AG08396 (cell line): ENCODE results near the gene LRRC45.
A peak's percentile ranks its signal among the peaks of the same experiment; 100 is the strongest.

ENCODE experiments used
- DNase-seq: peaks from one replicate; pipeline ENCODE4 v3.0.0; 2012; ENCODE audit warnings: low spot score, mixed read lengths

The LRRC45 gene

GRCh38 chr17:82007495-82008257 lies 15.4 kb upstream of the LRRC45 start:
- no peak for DNase-seq

GRCh38 chr17:82008258-82008940 lies 14.7 kb upstream of the LRRC45 start:
- DNase-seq, result no peak

DNA sequence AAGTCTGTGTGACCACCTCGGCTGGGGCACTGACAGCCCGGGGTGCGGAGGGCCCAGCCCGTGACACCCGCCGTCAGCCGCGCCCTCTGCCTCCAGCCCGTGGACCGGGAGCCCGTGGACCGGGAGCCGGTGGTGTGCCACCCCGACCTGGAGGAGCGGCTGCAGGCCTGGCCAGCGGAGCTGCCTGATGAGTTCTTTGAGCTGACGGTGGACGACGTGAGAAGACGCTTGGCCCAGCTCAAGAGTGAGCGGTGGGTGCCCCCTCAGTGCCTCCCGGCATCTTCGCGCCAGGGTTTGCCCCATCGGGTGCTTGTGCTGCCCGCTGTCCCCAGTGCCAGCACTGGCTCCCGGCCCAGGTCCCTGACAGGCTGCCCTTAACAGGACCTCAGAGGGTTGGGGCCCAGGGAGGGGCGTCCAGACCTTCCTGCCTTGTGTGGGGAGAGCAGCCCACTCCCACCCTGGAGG lies 14.1 kb upstream of the LRRC45 start:
- DNase-seq, result no peak

- no peak for DNase-seq
Measured at GRCh38 chr17:82009413-82009812, 13.7 kb upstream of the LRRC45 start.

GRCh38 chr17:82010575-82011525 lies 12.3 kb upstream of the LRRC45 start:
- DNase-seq, result no peak

- no peak for DNase-seq
Measured at GRCh38 chr17:82011617-82012187, 11.4 kb upstream of the LRRC45 start.

- DNase-seq, result no peak
Measured at GRCh38 chr17:82012261-82012639, 10.9 kb upstream of the LRRC45 start.

DNA sequence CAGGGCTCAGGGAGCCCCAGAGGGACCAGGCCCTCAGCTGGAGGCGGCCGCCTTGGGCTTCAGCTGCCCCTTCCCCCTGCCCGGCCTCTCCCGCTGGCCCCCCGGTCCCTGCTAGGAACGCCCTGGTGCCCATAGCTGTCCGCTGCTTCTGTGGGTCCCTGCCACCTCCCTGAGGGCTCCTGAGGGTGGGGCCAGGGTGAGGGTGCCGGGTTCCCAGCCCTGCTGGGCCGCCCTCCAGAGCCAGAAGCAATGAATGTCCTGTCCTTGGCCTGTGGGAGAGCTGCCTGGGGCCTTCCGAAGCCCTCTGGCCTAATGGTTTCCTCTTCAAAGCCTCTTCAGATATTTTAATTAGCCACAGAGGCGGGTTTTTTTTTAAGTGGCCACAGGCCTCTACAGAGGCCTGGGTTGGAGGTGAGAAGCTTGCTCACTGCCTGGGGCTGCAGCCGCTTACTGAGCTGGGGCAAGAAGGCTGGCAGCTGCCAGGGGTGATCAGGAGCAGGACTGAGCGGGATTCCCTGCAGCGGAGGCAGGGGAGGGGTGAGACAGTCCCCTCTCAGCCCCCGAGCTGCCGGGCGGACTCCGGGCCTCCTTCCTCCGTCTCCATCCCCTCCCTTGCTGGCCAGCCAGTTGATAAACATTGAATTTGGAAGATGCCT lies 10.3 kb upstream of the LRRC45 start:
- no peak for DNase-seq

DNA sequence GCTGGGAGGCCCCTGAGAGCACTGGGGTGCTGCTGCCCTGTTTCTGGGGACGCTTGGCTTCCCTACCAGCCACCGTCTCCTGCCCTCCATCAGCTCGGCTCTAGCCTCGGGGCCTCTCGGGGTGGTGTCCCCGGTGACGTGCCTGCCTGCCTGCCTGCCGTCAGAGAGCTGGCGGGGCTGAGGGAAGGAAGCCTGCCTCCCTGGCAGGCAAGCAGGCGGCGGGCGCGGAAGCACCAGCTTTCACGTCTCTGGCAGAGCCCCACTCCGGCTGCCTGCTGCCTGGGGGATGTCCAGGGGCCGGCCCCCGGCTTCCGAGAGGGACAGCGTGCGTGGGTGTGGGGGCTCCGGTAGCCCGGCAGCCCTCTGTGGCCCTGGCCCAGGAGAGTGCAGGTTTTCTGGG lies 9.8 kb upstream of the LRRC45 start:
- DNase-seq, result peak; percentile 75

GRCh38 chr17:82013772-82014321 lies 9.3 kb upstream of the LRRC45 start:
- no peak for DNase-seq

- no peak for DNase-seq
Measured at GRCh38 chr17:82014432-82014831, 8.7 kb upstream of the LRRC45 start.

GRCh38 chr17:82014971-82015310 lies 8.2 kb upstream of the LRRC45 start:
- no peak for DNase-seq

- DNase-seq, result no peak
Measured at GRCh38 chr17:82015311-82015971, 7.7 kb upstream of the LRRC45 start.

DNA sequence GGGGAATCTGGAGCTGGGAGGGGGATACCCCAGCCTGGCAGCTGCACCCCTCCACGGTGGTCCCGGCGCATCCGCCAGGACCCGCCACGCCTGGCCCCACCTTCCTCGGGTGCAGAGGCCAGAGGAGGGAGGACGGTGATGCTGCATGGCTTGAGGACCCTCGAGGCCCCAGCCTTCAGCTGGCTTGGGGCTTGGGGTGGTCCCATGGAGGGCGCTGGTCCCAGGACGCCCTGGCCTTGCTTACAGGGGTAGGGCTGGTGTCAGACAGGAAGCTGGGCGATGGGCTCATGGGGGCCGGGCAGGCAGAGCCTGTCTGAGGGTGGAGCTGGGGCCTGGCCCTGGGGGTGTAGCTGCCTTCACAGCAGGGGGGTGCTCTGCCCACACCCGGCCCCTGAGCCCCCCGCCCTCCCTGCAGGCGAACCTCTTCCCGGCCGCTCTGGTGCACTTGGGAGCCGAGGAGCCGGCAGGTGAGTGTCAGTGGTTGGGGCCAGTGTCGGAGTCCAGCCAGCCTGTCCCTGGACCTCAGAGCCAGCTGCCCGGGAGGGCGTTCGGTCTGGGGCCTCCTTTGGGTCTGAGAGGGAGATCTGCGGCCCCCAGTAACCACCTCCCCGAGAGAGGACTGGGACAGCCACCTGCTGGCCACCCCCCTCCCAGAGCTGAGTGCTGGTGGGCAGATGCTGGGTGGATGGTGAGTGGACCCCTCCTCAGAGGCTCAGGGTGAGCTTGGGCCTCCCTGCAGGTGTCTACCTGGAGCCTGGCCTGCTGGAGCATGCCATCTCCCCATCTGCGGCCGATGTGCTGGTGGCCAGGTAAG lies 6.8 kb upstream of the LRRC45 start:
- DNase-seq, result no peak

DNA sequence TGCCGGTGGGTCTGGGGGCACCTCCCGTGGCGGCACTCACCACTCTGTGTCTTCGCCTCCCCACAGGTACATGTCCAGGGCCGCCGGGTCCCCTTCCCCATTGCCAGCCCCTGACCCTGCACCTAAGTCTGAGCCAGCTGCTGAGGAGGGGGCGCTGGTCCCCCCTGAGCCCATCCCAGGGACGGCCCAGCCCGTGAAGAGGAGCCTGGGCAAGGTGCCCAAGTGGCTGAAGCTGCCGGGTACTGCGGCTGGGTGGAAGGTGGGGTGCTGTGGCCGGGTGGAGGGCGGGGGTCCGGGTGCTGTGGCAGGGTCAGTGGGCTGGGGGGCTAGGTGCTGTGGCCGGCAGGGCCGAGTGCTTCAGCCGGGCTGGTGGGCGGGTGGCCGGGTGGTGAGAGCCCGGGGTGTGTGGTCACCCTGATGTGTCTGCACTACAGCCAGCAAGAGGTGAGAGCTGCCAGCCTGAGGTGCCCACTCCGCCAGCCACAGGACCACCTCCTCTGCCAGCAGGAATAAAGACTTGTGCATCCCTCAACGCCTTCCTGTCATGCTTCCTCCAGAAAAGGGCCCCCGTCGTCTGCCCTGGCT lies 6.1 kb upstream of the LRRC45 start:
- DNase-seq, result no peak

DNA sequence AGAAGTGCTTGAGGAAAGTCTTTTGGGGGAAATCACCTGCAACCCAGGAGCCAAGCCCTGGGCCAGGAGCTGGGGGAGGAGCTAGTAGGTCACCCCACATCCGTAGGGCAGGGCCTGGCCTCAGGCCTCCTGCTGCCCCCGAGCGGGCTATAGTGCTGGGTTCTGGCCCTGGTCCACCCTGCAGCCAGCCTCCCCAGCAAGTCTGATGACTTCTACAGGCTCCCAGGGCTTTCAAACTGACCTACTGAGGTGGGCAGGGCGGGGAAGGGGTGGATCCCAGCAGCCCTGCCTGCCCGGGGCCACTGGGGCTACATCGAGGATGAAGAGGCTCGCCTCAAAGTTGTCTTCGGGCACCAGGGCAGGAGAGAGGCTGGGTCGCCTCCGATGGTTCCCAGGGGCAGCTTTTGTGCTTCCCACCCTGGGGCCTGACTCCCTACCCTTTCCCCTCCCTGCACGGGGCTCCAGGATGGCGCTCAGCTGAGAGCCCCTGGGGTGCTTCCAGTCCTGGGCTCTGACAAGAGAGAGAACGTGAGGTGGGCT lies 5.4 kb upstream of the LRRC45 start:
- no peak for DNase-seq

- no peak for DNase-seq
Measured at GRCh38 chr17:82018152-82018988, 4.7 kb upstream of the LRRC45 start.

- DNase-seq, result no peak
Measured at GRCh38 chr17:82018989-82019689, 4.0 kb upstream of the LRRC45 start.
